ENCODE data around the gene PACS1. TPM values are rescaled to one million over a fixed set of nuclear protein-coding genes. Genes with fewer than 3 reads are reported as not detected.

Gene PACS1
- total and polyA plus RNA-seq, 5 donors from 2014 or later, result 43.8 to 306 (median 48.3) TPM

DNA sequence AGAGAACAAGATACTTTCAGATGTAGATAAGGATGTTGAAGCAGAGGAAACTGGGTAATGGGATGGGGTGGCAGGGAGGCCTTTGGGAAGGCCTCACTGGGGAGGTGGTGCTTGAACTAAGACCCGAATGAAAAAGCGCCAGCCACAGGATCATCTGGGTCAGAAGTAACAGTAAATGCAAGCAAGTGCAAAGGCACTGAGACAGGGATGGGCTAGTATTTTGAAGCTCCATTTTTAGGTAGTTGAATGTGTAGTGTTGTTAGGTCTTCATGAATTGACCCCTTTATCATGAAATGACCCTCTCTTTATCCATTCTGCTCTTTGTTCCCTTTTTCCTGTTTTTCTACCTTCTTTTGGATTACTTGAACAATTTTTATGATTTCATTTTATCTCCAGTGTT lies 6.2 kb upstream of the PACS1 start:
- no peak for DNase-seq
- Mint-ChIP-seq H3K9me3 (peaks cover 0 to 3% (median 0%) of the 10 kb centered on the region in 7 donors), H3K36me3 (peaks cover 76% of the 10 kb centered on the region), H3K4me3 (peak overlapping the region in 2 of 4 donors; percentile 8 to 25), H3K4me1 (peaks cover 10 to 58% (median 38%) of the 10 kb centered on the region in 4 donors), H3K27me3 (no peaks in the 10 kb centered on the region), H3K27ac (peak overlapping the region; percentile 2 to 69 (median 28))
- Histone ChIP-seq H3K36me3 (ENCODE audit: control insufficient read depth, insufficient read depth, low read length) (peaks cover 91% of the 10 kb centered on the region), H3K4me1 (ENCODE audit: control insufficient read depth, insufficient read depth, low read length, poor library complexity, severe bottlenecking) (peaks cover 16% of the 10 kb centered on the region), H3K27me3 (ENCODE audit: control insufficient read depth, insufficient read depth, low read length) (no peaks in the 10 kb centered on the region), H3K4me3 (ENCODE audit: low read depth, low read length) (no peak overlapping the region), H3K9me3 (ENCODE audit: control insufficient read depth in 2 of 2, low read length in 2 of 2) (peaks cover 1 to 5% of the 10 kb centered on the region in 2 experiments), H3K27ac (ENCODE audit: insufficient read depth, low read length, poor library complexity, severe bottlenecking) (no peak overlapping the region)
- ATAC-seq (ENCODE audit: low read depth in 2 of 2), result no peak

DNA sequence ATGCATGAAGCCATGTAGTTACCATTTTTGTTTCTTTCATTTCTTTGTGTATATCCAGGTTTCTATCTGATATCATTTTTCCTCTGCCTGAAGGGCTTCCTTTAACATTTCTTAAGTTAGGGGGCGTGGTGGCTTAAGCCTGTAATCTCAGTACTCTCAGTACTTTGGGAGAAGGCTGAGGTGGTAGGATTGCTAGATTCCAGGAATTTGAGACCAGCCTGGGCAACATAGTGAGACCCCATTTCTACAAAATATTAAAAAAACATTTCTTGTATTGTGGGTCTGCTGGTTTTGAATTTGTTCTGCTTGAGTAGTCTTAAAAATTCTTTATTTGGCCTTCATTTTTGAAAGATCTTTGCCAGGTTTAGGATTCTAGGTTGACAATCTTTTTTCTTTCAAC lies 5.5 kb upstream of the PACS1 start:
- Mint-ChIP-seq H3K4me1 (peaks cover 10 to 63% (median 44%) of the 10 kb centered on the region in 4 donors), H3K4me3 (no peak overlapping the region), H3K27me3 (no peaks in the 10 kb centered on the region), H3K27ac (peak overlapping the region in 1 of 3 donors; percentile 69), H3K9me3 (peaks cover 0 to 3% (median 0%) of the 10 kb centered on the region in 7 donors), H3K36me3 (peaks cover 72% of the 10 kb centered on the region)
- Histone ChIP-seq H3K36me3 (ENCODE audit: control insufficient read depth, insufficient read depth, low read length) (peaks cover 85% of the 10 kb centered on the region), H3K9me3 (ENCODE audit: control insufficient read depth in 2 of 2, low read length in 2 of 2) (peaks cover 1 to 5% of the 10 kb centered on the region in 2 experiments), H3K27ac (ENCODE audit: insufficient read depth, low read length, poor library complexity, severe bottlenecking) (no peak overlapping the region), H3K4me3 (ENCODE audit: low read depth, low read length) (no peak overlapping the region), H3K27me3 (ENCODE audit: control insufficient read depth, insufficient read depth, low read length) (no peaks in the 10 kb centered on the region), H3K4me1 (ENCODE audit: control insufficient read depth, insufficient read depth, low read length, poor library complexity, severe bottlenecking) (peaks cover 22% of the 10 kb centered on the region)
- ATAC-seq (ENCODE audit: low read depth in 2 of 2) (no peak), DNase-seq (no peak)

- DNase-seq (no peak), ATAC-seq (ENCODE audit: low read depth in 2 of 2) (no peak)
- peak overlapping the region in 2 of 4 donors; percentile 75 to 80 for H3K4me3 Mint-ChIP-seq
- Histone ChIP-seq H3K4me3 (ENCODE audit: low read depth, low read length) (no peak overlapping the region), H3K27me3 (ENCODE audit: control insufficient read depth, insufficient read depth, low read length) (no peaks in the 10 kb centered on the region), H3K27ac (ENCODE audit: insufficient read depth, low read length, poor library complexity, severe bottlenecking) (no peak overlapping the region), H3K9me3 (ENCODE audit: control insufficient read depth in 2 of 2, low read length in 2 of 2) (peaks cover 1 to 5% of the 10 kb centered on the region in 2 experiments), H3K4me1 (ENCODE audit: control insufficient read depth, insufficient read depth, low read length, poor library complexity, severe bottlenecking) (peaks cover 30% of the 10 kb centered on the region), H3K36me3 (ENCODE audit: control insufficient read depth, insufficient read depth, low read length) (peaks cover 63% of the 10 kb centered on the region)
- peaks cover 63% of the 10 kb centered on the region for H3K36me3 Mint-ChIP-seq
- peaks cover 6% of the 10 kb centered on the region for H3K27me3 Mint-ChIP-seq
- peak overlapping the region; percentile 49 to 93 (median 74) for H3K27ac Mint-ChIP-seq
- peaks cover 14 to 56% (median 42%) of the 10 kb centered on the region in 4 donors for H3K4me1 Mint-ChIP-seq
- H3K9me3 Mint-ChIP-seq, result peaks cover 0 to 3% (median 0%) of the 10 kb centered on the region in 7 donors
Measured at GRCh38 chr11:66066751-66067150, 3.3 kb upstream of the PACS1 start.

GRCh38 chr11:66067640-66068039 lies 2.4 kb upstream of the PACS1 start:
- Mint-ChIP-seq H3K27me3 (peaks cover 6% of the 10 kb centered on the region), H3K4me3 (peak overlapping the region in 3 of 4 donors; percentile 75 to 92 (median 76)), H3K36me3 (peaks cover 67% of the 10 kb centered on the region), H3K9me3 (peaks cover 0 to 3% (median 0%) of the 10 kb centered on the region in 7 donors), H3K27ac (peak overlapping the region in 2 of 3 donors; percentile 48 to 93), H3K4me1 (peaks cover 22 to 61% (median 50%) of the 10 kb centered on the region in 4 donors)
- H3K9me3 ChIP-seq (ENCODE audit: control insufficient read depth in 2 of 2, low read length in 2 of 2), result peaks cover 1 to 5% of the 10 kb centered on the region in 2 experiments
- no peaks in the 10 kb centered on the region for H3K27me3 ChIP-seq (ENCODE audit: control insufficient read depth, insufficient read depth, low read length)
- H3K4me3 ChIP-seq (ENCODE audit: low read depth, low read length), result no peak overlapping the region
- H3K27ac ChIP-seq (ENCODE audit: insufficient read depth, low read length, poor library complexity, severe bottlenecking), result no peak overlapping the region
- ATAC-seq (ENCODE audit: low read depth in 2 of 2), result no peak
- peaks cover 39% of the 10 kb centered on the region for H3K4me1 ChIP-seq (ENCODE audit: control insufficient read depth, insufficient read depth, low read length, poor library complexity, severe bottlenecking)
- peaks cover 56% of the 10 kb centered on the region for H3K36me3 ChIP-seq (ENCODE audit: control insufficient read depth, insufficient read depth, low read length)
- no peak for DNase-seq

DNA sequence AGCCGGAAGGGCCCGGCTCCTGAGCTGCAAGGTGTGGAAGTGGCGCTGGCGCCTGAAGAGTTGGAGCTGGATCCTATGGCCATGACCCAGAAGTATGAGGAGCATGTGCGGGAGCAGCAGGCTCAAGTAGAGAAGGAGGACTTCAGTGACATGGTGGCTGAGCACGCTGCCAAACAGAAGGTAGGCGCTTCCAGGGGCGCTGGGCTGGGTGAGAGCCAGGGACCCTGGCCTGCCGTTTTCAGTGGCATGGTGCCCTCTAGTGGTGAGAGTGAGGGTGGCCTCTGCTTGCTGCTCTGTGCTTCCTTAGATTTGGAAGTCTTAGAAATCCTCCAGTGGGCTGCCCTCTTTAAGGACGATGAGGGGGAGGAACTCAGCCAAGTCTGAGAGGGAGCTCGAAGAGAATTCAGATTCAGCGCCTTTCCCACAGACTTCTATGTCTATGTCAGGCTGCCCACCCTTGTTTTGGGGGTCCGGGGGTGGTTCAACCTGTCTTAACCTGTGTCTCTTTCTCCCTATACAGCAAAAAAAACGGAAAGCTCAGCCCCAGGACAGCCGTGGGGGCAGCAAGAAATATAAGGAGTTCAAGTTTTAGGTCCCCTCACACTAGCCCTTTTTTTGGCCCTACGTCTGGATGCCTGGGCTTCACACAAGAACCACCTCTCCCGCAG lies 1.8 kb upstream of the PACS1 start:
- ATAC-seq (ENCODE audit: low read depth in 2 of 2), result no peak
- peaks cover 1 to 5% of the 10 kb centered on the region in 2 experiments for H3K9me3 ChIP-seq (ENCODE audit: control insufficient read depth in 2 of 2, low read length in 2 of 2)
- peak overlapping the region; percentile 80 to 94 (median 93) for H3K27ac Mint-ChIP-seq
- H3K27me3 ChIP-seq (ENCODE audit: control insufficient read depth, insufficient read depth, low read length), result no peaks in the 10 kb centered on the region
- H3K27ac ChIP-seq (ENCODE audit: insufficient read depth, low read length, poor library complexity, severe bottlenecking), result peak overlapping the region; percentile 87
- no peak overlapping the region for H3K4me3 ChIP-seq (ENCODE audit: low read depth, low read length)
- peaks cover 54% of the 10 kb centered on the region for H3K36me3 ChIP-seq (ENCODE audit: control insufficient read depth, insufficient read depth, low read length)
- peaks cover 27 to 62% (median 53%) of the 10 kb centered on the region in 4 donors for H3K4me1 Mint-ChIP-seq
- peak overlapping the region; percentile 75 to 92 (median 84) for H3K4me3 Mint-ChIP-seq
- H3K9me3 Mint-ChIP-seq, result peaks cover 0 to 3% (median 0%) of the 10 kb centered on the region in 7 donors
- H3K27me3 Mint-ChIP-seq, result peaks cover 6% of the 10 kb centered on the region
- peaks cover 66% of the 10 kb centered on the region for H3K36me3 Mint-ChIP-seq
- peak; percentile 64 to 74 (median 71) for DNase-seq
- H3K4me1 ChIP-seq (ENCODE audit: control insufficient read depth, insufficient read depth, low read length, poor library complexity, severe bottlenecking), result peaks cover 46% of the 10 kb centered on the region

GRCh38 chr11:66068923-66069714 lies 953 bp upstream of the PACS1 start:
- H3K9me3 Mint-ChIP-seq, result peaks cover 0 to 3% (median 0%) of the 10 kb centered on the region in 7 donors
- Histone ChIP-seq H3K27me3 (ENCODE audit: control insufficient read depth, insufficient read depth, low read length) (no peaks in the 10 kb centered on the region), H3K27ac (ENCODE audit: insufficient read depth, low read length, poor library complexity, severe bottlenecking) (peak overlapping the region; percentile 87), H3K9me3 (ENCODE audit: control insufficient read depth in 2 of 2, low read length in 2 of 2) (peaks cover 1 to 5% of the 10 kb centered on the region in 2 experiments), H3K36me3 (ENCODE audit: control insufficient read depth, insufficient read depth, low read length) (peaks cover 49% of the 10 kb centered on the region), H3K4me3 (ENCODE audit: low read depth, low read length) (peak overlapping the region; percentile 38), H3K4me1 (ENCODE audit: control insufficient read depth, insufficient read depth, low read length, poor library complexity, severe bottlenecking) (peaks cover 54% of the 10 kb centered on the region)
- peaks cover 62% of the 10 kb centered on the region for H3K36me3 Mint-ChIP-seq
- DNase-seq (peak in 2 of 3 donors; percentile 44 to 49), ATAC-seq (ENCODE audit: low read depth in 2 of 2) (no peak)
- H3K4me3 Mint-ChIP-seq, result peak overlapping the region; percentile 75 to 96 (median 92)
- peaks cover 6% of the 10 kb centered on the region for H3K27me3 Mint-ChIP-seq
- peak overlapping the region; percentile 80 to 94 (median 93) for H3K27ac Mint-ChIP-seq
- peaks cover 30 to 63% (median 56%) of the 10 kb centered on the region in 4 donors for H3K4me1 Mint-ChIP-seq

DNA sequence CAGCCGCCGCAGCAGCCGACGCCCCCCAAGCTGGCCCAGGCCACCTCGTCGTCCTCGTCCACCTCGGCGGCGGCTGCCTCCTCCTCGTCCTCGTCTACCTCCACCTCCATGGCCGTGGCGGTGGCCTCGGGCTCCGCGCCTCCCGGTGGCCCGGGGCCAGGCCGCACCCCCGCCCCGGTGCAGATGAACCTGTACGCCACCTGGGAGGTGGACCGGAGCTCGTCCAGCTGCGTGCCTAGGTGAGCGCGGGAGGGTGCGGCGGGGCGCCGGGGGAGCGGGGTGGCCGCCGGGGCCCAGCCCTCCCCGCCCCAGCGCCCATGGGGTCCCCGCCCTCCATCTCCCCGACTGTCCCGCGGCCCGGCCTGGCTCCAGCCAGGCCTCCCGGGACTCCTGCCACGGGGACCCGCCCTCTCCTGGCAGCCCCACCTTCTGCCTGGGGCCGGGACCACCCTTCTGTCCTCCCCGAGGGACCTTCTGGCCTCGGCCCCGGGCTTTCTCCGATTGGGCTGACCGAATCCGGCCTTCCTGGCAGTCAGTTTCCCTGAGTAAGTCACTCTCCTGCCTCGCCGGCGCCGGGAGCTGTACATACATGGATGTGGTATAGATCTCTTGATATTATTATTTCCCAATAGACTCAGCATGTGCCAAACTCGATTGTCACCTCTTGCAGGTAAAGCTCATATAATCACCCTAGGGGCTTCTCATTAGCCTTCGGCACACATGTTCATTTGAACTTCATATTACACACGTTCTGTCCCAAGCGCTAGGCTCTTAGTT lies 720 bp downstream of the PACS1 start:
- peaks cover 63% of the 10 kb centered on the region for H3K4me1 ChIP-seq (ENCODE audit: control insufficient read depth, insufficient read depth, low read length, poor library complexity, severe bottlenecking)
- peaks cover 40% of the 10 kb centered on the region for H3K36me3 ChIP-seq (ENCODE audit: control insufficient read depth, insufficient read depth, low read length)
- peak in 1 of 2 donors; percentile 6 for ATAC-seq (ENCODE audit: low read depth in 2 of 2)
- peak overlapping the region; percentile 96 to 100 (median 98) for H3K4me3 Mint-ChIP-seq
- peak overlapping the region; percentile 74 for H3K27ac ChIP-seq (ENCODE audit: insufficient read depth, low read length, poor library complexity, severe bottlenecking)
- peak overlapping the region; percentile 92 to 97 (median 93) for H3K27ac Mint-ChIP-seq
- DNase-seq, result peak in 1 of 3 donors; percentile 34
- no peaks in the 10 kb centered on the region for H3K27me3 ChIP-seq (ENCODE audit: control insufficient read depth, insufficient read depth, low read length)
- no peaks in the 10 kb centered on the region for H3K9me3 Mint-ChIP-seq
- H3K9me3 ChIP-seq (ENCODE audit: control insufficient read depth in 2 of 2, low read length in 2 of 2), result no peaks in the 10 kb centered on the region
- peaks cover 6% of the 10 kb centered on the region for H3K27me3 Mint-ChIP-seq
- H3K36me3 Mint-ChIP-seq, result peaks cover 55% of the 10 kb centered on the region
- peaks cover 32 to 71% (median 61%) of the 10 kb centered on the region in 4 donors for H3K4me1 Mint-ChIP-seq
- peak overlapping the region; percentile 99 for H3K4me3 ChIP-seq (ENCODE audit: low read depth, low read length)
